AG20443 (cell line): Measurements from ENCODE around the gene SULT1E1.
"Not testable (repeated sequence)": the region's sequence is repeated elsewhere in the genome, so short reads cannot be mapped to it uniquely, and the experiment has no call there.

Source experiments
- DNase-seq: peaks from one replicate; pipeline ENCODE4 v3.0.0; 2012; ENCODE audit warnings: low spot score, mixed read lengths

SULT1E1 gene

DNA sequence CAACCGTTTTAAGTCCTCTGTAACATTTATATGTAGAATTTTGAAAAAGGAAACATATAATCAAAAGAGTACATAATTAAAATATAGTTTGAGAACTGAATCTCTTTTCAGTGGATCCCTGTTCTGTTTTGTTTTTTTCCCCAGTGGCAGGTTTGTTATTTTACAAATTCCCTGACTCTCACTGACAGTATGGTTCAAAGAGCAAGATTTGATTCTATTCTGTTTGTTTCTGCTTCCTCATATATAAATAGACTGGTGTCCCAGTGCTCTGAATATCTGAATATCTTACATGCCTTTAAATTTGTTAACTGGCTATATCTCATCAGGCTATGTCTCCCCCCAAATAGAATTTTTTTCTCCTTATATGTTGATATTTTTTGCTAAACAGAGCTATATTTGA lies 16.6 kb downstream of the SULT1E1 start:
- DNase-seq: no peak

DNA sequence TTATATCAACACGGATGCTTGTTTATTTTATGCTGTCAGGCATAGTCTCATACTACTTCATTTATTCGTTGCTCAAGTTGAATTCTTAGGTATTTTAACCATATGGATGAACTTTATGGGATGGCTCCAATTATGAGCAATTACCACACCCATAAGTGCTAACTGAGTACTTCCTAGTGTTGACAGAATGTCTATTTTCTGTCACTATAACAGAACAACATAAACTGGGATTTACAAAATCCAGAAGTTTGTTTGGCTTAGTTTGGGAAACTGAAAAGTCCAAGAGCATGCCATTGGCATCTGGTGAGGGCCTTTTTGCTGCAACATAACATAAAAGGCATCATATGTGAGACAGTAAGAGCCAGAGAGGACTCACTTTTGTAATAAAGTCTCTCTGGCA lies 21.0 kb downstream of the SULT1E1 start:
- DNase-seq: no peak

DNA sequence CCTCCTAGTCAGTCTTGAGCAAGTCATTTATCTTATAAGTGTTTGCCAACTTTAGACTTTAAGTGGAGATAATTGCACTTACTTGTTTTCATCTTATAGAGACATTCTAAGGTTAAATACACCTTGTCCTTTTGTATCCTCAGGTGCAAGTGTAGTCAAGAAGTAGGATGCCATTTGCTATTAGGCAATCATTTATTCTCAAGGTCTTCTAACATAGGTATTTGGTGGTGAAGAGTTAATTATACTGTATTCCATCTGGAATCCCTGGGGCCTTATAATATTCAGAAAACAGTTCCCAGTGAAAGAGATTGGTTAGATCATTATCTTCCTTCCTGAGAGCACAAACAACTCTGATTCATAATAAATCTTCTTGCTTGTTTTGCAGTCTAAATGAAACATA lies 23.7 kb downstream of the SULT1E1 start:
- DNase-seq: no peak

DNA sequence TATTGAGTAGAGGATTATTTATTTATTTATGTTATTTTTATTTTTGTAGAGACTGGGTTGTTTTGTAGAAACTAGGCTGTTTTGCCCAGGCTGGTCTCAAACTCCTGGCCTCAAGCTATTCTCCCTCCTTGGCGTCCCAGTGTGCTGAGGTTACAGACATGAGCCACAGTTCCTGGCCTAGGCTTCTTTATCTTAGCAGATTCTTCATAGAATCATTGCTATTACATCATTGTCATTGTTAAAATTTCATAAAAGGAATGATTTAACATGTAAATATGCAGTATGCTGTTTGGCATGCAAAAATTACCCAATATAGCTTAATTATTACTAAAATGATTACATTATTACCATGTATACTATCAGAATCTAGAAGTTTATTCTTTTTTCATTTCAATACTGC lies 24.2 kb downstream of the SULT1E1 start:
- DNase-seq: no peak

DNA sequence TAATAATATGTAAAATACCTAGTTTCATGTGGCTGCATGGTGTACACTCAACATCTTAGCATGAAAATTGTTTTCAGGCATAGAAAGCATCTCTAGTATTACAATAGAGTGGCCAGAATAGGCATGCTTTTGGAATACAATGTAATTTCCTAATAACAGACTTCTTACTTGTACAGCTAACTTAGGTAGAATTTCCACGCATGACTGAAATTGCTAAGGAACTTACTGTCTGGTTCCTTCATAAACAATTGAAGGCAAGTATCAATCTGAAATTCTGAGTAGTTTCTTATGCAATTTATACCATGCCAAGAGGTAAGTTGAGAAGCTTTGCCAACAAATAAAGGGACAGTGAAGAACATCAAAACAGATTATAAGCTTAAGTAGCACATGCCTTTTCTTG lies 26.7 kb downstream of the SULT1E1 start:
- no peak for DNase-seq

DNA sequence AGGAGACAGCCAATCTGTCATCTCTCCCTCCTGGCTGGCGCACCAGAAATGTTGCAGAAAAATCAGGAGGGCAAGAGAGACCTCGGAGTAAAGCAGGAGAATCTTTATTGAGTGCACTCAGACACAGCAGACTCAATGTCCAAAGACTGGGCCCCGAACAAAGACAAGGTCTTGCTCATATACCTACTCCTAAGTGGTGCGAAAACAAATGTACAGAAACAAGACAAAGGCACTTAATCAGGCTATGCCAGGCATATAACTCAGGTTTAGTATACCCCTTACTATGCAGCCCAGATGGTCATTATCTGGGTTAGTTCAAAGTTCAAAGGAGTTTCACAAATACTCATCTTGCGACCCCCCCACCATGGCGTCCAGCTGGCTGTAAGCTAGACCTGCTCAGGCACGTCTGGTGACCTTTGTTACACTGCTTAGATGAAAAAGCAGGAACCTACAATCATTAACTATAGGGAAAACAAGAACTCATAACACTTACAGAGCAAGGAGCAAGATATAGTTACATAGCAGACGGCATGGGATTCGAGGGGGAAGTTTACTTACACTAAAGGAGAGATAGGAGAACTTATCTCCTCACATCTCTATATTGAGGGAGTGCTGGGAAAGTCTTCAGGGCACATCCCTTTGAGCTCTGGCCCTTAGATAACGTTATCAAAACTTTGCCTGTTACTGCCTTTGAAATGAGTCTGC lies 27.5 kb downstream of the SULT1E1 start:
- no peak for DNase-seq

DNA sequence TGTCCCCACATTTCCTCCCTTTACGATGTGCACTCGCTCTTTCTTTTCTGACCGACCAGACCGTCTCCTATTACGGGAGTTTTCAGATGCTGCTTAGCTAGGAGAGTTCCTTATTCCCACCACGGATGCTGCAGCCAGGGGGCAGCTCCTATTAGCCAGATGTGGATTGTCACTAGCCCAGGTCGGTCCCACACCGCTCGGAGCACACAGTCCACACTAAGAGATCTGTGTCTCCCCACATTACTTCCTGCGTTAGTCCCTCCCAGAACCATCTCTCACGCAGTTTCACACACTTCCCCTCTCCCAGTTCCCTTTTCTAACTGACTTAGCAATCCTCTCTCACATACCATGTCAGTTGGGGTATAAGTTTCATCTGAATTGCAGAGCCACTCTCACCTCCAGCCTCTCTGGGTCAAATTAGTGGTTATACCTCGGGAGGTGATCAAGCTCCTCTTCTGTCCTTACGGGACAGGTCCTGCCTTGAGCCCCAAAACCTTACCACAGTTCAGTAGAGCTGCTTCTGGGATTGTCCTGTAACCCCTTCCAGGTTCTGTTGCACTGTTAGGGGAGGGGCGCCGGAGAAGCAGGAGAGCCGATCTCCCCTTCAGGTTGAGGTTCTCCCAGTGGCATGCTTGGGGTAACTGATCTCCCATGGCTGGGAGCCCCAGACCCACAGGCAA lies 28.2 kb downstream of the SULT1E1 start:
- DNase-seq: no peak

DNA sequence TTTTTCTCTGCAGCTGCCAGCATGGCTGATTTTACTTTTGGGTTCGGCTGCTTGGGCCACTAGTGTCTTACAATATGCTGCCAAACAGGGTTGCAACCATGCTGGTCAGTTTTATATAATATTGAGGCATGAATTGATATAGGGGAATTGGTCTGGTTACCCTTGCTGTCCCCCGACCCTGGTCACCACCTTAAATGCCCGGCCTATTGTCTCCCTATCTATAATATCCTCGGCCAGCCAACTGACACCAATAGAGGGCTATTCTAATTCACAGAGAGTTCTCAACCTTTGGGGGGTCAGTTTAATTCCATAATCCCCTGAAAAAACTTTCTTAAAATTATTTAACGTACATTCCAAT lies 28.7 kb downstream of the SULT1E1 start:
- no peak for DNase-seq

DNA sequence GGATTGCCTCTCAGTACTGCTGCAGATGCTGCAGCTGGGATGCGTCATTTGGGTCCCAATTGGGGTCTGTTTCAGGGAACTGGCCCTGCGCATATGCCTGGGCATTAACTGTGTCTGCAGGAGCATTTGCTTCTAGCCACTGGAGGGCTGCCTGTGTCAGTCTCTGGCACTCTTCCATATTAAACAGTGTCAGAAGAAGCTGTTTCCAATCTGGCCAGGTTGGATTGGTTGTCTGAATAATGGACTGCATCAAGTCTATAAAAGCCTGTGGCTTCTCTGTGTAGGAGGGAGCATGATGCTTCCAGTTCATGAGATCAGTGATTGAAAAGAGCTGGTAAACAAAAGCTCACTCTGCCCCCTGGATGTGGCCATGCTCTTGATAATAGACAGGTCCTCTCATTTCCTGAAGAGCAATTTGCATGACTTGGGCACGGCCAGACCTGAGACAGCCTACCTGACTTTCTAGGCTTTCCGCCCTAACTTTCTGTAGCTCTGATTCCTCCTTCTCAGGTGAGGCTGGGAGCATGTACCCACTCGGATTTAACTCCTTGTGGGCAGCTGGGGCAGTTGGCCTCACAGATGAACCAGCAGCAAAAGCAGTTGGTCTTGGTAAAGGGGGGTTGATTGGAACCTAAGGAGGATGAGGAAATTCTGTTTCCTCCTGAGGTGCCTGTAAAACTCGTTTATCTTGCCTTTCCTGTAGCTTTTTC lies 29.2 kb downstream of the SULT1E1 start:
- DNase-seq: no peak

DNA sequence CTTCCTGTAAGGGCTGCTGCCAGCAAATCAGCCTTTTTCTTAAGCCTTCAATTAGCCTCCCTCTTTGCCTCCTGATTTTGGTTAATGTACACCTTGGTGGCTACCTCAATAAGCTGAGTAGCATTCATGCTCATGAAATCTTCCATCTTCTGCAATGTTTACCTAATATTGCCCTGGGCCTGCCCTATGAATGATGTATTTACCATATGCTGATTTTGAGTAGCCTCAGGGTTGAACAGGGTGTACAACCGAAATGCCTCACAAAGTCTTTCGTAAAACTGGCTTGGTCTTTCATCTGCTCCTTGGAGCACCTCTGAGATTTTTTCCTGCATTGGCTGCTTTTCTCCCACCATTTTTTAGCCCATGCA lies 29.8 kb downstream of the SULT1E1 start:
- DNase-seq: no peak

DNA sequence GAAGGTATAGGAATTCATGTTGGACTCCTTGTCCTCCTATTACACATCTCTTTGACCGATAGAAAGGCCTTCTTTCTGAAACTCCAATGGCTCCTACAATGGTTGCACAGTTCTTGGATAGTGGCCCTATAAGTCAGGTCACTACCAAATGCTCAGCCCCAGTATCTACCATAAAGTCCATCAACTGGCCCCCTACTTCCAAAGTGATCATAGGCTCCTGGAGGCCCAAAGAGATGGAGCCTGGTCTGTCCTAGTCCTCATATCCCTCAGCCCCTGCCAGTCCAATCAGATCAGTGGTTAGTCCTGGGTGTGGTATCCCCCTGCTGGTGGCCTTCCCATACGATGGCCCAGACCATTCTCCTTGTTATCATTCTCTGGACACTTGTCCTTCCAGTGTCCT lies 30.3 kb downstream of the SULT1E1 start:
- DNase-seq: no peak

DNA sequence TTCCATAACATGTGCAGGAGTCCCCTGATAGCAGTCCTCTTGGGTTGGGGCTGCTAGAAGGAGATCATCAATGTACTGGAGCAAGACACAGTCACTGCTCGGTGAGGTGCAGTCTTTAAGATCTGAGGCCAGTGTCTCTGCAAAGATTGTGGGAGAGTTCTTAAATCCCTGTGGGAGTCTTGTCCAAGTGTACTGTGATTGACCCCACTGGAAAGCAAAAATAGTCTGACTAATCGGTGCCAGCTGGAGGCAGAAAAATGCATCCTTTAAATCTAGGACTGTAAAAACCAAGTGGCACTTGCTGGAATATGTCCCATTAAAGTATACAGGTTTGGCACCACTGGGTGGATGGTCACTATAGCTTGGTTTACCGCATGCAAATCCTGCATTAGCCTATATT lies 31.1 kb downstream of the SULT1E1 start:
- no peak for DNase-seq

DNA sequence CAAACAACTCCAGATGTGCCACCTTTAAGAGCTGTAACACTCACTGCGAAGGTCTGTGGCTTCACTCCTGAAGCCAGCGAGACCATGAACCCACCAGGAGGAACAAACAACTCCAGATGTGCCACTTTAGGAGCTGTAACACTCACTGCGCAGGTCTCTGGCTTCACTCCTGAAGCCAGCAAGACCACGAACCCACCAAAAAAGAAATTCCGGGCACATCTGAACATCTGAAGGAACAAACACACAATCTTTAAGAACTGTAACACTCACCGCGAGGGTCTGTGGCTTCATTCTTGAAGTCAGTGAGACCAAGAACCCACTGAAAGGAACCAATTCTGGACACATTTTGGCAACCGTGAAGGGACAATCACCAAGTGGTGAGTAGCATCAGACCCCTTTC lies 34.9 kb downstream of the SULT1E1 start:
- DNase-seq: not testable (repeated sequence)

DNA sequence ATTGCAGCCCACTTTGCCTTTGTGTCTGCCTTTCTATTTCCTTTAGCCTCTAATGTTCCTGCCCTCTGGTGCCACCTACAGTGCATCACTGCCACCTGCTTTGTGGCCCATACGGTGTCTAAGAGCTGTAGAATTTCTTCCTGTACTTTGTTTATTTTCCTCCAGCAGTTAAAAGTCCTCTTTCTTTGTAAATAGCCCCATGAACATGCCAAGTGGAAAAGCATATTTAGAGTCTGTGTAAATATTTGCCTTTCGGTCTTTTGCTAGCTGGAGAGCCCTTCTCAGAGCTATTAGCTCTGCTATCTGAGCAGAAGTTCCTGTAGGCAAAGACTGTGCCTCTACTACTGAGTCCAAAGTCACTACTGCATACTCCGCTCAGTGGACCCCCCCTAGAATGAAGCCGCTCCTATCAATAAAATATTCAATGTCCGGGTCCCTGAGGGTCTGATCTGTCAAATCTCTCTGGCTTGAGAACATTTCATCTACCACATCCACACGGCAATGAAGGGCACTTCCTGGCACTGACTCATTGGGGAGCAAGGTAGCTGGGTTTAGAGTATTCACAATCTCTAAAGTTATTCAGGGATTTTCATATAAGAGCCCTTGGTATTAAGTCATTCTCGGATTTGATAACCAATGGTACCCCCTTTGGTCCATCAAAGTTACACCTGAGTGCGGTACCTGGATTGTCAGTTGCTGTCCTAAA lies 36.3 kb downstream of the SULT1E1 start:
- DNase-seq: peak; percentile 23

DNA sequence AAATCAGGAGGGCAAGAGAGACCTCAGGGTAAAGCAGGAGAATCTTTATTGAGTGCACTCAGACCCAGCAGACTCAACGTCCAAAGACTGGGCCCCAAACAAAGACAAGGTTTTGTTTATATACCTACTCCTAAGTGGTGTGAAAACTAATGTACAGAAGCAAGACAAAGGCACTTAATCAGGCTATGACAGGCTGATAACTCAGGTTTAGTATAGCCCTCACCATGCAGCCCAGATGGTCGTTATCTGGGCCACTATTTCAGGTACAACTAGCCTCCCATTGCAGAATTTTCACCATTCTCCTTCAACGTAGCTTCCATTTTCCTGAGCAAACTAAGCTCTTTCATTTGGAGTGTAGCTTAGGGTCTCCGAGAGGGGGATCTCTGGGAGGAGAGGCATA lies 36.9 kb downstream of the SULT1E1 start:
- no peak for DNase-seq

DNA sequence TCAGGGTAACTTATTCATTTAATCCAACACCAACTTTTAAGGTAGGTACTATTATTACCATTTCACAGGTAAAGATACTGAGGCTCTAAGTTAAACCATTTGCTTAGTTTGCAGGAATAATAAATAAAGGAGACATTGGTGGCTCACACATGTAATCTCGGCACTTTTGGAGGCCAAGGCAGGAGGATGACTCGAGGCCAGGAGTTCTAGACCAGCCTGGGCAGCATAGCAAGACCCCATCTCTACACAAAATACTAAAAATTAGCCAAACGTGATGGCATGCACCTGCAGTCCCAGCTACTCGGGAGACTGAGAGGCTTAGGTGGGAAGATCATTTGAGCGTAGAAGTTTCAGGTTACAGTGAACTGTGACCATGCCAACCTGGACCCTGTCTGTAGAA lies 37.7 kb downstream of the SULT1E1 start:
- no peak for DNase-seq

DNA sequence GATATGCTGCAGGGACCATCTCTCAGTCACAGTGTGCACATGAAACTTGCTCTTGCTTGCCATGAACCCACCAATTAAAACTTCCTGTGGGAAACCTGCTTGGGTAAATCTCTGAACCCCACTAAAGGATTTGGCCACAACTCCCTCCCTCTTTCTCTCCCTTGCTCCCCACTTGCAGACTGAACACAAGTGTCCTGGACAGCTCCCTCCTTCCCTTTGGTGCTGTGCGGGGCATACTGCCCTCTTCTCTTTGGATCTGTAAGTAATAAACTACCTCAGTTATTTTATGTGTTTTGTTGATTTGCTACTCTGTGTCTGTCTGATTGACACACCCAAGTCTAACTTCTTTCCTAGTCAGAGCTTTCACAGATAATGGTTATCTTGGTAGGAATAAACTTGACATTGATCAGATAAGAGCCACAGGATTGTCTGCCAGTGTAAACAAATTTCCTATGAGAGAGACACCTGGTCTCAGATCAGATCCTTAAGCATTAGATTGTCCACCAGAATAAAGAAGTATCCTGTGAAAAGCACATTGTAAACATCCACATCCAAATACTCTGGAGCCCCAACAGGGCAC lies 41.8 kb downstream of the SULT1E1 start:
- no peak for DNase-seq

DNA sequence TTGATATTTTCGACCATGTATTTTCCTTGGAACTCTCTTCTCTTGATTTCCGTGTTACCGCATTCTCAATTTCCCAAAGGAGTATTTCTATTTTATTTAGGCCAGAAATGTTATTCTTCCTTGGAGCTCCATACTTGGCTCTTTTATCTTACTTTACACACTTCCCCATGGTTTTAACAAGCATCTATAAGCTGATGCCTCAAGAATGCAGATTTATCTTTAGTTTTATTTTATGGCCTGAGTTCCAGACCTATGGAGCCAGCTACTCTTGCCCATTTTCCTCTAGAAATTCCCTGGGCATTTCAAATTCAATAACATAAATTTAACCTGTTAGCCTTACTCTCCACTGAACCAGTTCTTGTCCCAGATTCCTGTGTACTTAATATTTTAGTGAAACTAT lies 43.7 kb downstream of the SULT1E1 start:
- DNase-seq: no peak

DNA sequence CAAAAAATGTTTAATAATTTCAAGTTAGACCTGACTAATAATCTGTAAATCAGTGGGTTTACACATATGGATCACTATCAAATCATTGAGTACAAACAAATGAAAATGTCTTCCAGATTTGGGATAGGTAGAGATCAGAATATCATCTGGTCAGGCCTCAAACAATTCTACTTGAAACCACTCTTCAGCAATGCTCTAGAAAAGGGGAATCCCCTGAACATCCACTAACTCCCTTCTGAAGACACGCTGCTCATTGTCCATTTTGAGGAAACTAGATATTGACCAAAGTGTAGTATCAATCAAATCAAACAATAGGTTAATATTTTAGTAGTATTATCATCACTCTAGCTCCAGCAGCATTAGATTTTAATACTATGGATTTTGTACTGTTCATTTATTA lies 46.3 kb downstream of the SULT1E1 start:
- DNase-seq: no peak

DNA sequence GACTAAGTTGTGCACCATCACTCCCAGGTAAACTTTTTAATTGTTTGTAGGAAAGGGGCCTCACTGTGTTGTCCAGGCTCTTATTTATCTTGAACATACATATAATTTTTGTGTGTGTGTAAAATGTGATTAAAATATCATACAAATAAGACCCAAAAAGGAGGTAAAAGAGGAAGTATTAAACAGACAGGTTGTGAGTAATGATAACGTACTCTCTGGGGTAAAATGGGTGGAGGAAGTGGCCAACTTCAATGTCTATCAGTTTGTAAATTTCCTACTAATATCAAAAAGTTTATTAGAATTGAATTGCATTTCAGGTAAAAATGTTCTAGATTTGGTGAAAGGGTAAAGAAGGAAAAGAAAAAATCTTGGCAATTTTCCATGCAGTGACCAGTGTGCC lies 48.8 kb downstream of the SULT1E1 start:
- DNase-seq: no peak

DNA sequence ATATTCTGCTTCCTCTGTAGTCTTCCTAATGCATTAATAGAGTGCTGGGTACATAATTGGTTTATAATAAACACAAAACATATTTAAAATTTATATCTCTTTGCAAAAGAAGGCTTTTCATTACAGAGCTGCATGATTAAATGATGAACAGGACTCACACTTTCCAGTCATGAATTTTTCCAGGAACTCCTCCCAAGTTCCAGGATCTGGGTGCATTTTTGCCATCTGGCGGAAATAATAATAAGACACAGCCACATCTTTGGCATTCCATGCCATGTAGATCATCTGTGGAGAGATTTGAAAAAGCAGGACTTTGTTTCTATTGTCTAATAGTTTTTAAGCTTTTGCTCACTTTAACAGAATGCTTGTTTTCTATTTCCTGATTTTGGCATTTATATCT lies 59.3 kb downstream of the SULT1E1 start:
- DNase-seq: peak; percentile 35

DNA sequence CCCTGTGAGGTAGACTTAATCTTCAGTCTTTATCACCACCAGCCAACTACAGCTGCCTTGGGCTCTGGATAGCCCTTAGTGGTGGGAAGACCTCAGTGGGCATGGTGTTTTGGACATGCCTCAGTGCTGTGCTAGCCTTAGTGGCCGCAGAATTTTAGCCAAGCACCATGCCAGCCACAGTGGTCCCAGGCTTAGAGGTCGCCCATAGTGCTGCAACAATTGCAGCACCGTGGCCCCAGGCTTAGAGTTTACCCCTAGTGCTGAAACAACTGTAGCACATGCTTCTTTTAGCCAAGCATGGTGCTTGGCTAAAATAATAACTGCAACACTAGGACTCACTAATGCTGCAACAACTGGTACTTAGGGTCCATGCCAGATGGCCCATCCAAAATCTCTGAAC lies 60.6 kb downstream of the SULT1E1 start:
- no peak for DNase-seq

DNA sequence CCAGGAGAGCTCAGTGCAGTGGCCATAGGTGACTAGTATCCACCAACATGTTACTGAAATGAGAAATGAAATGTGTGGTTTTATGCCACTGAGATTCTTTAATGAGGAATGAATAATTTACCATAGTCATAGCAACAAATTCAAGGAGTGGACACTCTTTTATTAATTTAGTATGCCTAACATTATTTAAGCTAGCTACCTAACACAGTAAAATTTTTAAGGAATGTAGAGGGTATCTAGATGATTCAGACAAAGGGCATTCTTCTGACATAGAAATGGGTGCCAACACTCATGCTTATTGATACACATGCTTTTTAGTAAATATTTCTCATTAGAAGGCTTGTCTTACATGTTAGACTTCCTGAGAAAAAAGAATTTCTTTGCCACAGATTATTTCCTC lies 66.2 kb downstream of the SULT1E1 start:
- DNase-seq: no peak
